GM19467 (cell line): ENCODE results near the gene COL23A1.
"Not testable (repeated sequence)": the region's sequence is repeated elsewhere in the genome, so short reads cannot be mapped to it uniquely, and the experiment has no call there.

Experiments
- ATAC-seq: cut with Tn5 transposase; IDR thresholded peaks from one replicate; pipeline ENCODE4 v1.9.1; 2021; ENCODE audit warnings: mild to moderate bottlenecking, moderate library complexity; ENCODE audit not compliant: unreplicated experiment

The COL23A1 gene

DNA sequence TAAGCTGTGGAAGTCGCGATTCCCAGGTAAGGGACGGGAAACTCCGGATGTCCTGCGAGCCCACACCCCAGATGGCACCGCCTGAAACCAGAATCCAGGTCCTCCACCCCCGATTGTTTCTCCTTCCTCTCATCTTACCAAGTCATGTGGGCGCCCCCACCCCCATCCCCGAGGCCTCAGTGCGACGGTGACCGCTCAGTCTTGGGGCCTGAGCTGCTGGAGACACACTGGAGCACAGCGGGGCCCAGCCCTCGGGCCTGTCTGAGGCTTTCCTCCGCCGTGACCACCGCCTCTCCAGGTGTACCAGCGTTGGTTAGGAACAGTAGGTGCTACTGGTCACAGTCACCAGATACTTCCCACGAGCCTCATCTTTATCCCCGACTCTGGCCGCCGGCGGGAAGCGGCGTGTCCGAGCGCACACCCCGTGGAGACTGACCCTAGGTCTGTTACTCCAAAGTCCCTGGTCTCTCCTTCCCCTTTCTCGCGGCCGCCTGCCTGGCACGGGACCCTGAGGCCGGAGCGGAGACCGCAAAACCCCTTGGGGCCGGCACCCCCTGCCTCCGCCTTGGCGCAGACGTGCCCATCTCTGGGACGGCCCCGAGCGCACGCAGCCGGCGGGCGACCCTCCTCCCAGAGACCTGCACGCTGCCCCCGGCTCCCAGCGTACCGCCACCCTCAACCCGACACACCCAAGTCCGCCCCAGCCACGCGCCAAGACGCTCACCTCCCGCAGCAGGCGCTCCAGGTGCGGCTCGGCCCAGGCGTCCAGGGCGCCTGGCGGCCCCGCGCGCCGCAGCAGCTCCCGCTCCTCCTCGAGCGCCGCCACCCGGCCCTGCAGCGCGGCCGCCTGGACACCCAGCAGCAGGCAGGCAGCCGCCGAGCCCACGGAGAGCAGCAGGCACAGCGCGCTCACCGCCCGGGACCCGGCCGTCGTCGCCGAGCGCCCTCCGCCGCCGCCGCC, 733 bp downstream of the COL23A1 start:
- ATAC-seq, result no peak

DNA sequence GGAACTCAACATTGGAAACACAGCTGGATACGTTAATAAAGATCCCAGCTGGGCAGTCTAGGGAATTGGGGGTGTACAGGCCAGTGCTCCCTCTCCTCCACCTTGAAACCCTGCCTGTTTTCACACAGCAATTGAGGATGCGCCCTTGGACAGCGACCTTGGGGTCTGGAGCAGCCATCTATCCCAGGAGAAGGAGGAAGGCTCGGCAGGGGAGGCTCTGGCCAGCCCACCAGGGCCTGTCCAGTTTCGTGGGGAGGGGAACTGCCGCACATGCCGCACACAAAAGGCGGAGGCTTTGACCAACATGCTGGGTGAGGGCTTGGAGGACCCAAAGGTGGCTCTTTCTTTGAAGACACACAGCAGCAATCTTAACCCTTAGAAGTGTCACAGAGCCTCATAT, 1.4 kb downstream of the COL23A1 start:
- ATAC-seq, result no peak

DNA sequence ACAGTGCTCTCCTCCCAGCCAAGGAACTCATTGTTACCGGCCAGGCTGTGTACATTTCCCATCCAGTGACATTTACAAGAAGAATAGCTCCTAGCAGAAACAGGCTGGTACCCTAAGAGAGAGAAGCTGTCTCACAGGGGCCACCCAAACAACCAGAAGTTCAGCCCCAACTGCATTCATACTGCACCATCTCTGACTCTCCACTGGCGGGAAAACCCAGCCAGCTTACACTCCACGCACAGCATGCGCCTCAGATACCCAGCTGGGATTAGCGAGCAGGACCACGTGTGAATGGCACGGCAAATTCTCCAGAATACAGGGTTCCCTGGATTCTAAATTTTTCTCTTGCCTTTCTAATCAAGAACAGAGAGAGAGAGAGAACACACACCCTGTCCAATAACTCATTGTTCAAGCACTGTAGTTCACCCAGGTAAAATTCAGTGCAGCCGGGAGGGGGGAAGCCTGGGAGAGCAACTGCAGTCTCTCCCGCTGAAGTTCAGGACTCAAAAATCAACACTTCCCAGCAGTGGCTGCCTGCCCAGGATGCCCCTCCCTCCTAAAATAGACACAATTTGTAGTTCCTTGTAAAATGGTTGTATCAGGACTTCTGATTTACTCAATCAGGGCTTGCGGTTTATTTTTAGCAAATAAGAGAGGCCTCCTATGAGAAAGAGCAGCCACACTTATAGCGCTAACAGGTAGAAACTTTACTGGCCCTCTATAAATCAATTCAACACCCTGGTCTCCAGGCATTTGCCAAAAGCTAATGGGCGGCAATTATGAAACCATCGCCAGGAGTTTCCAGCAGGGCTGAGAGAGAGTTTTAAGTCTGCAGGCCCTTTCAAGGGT, 2.2 kb downstream of the COL23A1 start:
- no peak for ATAC-seq

DNA sequence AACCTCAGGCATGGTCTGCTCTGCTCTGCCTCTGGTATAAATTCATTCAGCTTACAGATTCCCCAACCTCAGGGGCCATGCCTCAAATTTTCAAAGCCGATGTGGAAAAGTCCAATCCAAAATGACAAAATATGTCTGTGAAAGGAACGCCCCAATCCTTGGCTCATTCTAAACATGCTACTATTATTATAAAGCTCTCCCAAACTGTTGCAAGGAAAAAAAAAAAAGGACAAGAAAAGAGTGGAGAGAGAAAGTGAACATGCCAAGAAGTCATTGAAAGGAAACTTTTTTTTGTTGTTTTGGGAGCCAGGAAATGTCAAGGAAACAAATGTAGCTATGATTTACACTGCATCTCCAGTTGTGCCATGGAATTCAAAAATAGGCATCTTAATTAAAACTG, 3.8 kb downstream of the COL23A1 start:
- no peak for ATAC-seq

DNA sequence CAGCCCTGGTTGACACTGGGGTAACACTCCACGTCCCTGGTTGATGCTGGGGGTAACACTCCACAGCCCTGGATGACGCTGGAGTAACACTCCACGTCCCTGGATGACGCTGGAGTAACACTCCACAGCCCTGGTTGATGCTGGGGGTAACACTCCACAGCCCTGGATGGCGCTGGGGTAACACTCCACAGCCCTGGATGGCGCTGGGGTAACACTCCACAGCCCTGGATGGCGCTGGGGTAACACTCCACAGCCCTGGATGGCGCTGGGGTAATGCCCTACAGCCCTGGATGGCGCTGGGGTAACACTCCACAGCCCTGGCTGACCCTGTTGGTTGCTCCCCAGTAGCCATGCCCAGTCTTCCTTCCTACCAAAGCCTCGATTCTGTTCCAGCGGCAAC, 4.8 kb downstream of the COL23A1 start:
- ATAC-seq, result not testable (repeated sequence)

DNA sequence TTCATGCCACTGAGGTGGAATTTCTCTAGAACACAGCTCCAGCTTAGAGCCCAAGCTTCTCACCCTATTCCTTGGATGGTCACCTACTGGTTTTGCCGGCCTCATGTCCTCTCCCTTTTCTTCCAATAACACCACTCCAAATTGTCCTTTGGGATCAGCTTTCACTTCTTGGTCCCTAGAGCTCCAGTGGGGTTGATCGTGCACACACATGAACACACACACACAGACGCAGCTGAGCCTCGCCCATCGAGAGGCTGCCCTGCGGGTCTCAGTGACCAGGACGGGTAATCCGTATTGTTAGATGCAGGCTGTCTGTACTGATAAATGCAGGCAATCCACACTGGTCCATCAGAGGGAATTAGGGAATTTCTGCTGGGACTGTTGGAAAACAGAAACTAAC, 6.9 kb downstream of the COL23A1 start:
- no peak for ATAC-seq

DNA sequence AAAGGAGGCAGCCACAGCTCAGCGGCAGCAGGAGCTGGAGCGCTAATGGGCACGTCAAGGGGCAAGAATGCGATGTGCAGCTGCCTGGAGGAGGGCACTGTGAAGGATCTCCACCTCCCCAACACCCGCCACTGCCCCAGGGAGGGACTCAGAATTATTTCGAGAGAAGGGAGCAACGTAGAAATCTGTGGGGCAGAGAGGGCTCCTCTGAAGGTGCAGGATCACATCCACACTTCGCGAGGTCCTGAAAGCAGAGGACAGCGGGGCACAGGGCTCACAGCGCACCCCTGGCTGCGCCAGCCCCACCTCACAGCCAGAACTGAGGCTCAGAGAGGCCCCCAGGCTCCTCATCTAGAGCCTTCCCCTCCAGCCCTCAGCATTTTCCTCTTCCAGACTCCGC, 7.9 kb downstream of the COL23A1 start:
- ATAC-seq, result no peak

DNA sequence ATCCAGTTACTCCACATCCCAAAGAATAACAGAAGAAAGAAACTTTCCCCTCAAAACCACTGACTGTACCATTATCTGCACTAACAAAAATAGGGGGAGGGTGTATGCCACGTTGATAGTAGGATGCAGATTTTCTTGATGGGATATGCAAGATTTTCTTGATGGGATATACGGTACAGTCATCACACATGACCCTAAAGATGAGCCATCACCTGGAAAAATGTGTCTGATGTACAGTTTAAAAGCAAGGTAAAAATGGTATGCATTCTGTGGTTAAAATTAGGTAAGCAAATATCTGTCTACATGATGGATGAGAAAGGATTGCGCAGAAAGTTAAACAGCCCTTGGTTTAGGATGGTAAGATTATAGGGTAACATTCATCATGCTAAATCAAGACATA, 8.6 kb downstream of the COL23A1 start:
- no peak for ATAC-seq

DNA sequence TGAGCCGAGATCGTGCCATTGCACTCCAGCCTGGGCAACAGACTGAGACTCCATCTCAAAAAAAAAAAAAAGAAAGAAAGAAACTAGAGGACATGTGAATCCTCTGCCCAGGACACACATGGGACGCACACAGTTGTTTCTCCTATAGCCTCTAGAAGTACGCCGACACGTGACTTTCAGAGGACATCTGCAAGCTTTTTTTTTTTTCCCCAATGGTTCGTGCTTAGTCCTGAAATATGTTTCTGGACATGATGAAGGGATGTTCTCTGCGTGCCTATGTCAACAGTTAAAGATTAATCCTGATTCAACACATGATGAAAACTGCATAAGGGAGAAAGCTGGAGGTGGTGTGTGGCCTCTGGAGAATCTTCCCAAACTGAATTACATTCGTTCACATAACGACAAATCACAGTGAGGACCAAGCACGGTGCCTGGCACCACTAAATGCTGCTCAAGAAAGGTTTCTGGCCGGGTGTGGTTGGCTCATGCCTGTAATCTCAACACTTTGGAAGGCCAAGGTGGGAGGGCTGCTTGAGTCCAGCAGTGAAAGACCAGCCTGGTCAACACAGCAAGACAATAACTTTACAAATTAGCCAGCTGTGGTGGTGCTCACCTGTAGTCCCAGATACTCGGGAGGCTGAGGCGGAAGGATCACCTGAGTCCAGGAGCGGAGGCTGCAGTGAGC, 9.8 kb downstream of the COL23A1 start:
- no peak for ATAC-seq

DNA sequence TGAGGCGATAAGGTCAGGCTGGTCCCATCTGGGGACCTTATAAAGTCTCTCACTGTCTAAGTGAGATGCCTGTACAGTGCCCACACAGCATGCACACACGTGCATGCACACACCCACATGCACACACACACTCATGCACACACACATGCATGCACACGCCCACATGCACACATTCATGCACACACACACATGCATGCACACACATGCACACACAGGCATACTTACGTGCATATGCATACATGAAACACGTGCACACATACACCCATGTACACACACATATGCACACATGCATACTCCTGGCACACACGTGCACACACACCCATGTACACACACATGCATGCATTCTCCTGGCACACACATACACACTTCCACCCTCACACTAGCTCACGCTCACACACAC, 12.2 kb downstream of the COL23A1 start:
- no peak for ATAC-seq

DNA sequence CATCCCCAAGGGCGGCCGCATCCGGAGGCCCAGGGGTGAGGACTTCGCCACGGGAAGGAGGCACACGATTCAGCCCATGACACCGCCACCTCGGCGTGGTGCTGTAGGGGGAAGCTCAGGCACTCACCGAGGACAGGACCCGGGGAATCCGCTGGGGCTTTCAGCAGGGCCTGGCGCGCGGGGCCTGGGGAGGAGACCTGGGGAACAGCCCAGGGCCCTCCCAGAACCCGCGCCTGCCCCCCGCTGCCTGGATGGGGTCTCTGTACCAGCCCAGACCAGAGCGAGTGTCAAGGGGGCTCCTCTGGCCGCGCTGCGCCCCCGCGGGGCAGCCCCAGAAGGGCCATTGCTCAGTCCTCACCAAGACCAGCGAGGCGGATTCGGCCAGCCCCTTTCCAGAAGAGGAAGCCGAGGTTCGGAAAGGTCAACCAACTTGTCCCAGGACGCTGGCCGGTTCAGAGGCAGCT, 12.8 kb downstream of the COL23A1 start:
- no peak for ATAC-seq

DNA sequence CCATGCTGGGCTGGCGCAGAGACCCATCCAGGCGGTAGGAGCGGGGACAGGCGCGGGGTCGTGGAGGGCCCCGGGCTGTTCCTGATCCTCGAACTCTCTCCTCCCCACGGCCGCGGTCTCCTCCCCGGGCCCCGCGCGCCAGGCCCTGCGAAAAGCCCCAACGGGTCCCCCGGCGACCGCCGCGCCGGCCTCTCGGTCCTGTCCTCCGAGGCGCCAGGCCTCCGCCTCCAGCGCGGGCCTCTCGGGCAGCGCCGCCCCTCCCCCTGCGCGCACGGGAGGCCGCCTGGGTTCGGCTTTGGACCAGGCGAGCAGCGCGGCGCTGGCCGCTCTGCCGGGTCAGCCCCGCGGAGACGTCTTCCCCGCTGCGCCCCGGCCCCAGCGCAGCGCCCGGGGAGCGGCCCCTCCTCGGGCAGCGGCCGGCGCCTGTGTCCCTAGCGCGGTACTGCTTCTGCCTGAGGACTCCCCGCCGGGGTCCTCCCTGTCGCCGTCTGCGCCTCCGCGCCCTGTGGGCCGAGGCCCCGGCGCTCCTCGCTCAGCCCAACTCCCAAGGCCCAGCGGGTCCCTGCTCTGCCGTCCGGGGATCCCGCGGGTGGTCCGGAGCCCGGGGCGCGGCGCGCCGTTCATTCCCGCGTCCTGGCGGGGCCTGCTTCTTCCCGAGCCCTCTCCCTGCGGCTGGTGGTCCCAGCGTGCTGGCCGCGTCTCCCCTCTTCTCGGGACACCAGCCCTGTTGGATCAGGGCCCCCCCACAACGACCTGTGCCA, 13.4 kb downstream of the COL23A1 start:
- ATAC-seq, result no peak

DNA sequence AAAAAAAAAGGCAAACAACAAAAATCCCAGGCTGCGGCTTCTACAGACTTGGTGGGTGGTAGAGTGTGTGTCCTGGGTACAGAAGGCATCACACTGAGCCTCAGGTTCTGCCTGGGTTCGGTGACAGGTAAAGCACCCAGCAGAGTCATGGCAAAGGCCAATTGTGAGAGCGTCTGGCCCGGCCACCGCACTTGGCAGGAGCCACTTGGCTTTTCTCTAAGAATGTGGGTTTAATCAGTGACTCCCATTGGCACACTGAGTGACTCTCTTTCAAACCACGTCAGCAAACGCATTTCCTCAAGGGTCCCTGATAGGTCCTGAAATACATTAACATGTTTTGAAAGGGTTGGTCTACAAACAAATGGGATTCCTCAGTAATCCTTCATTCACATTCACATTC, 17.0 kb downstream of the COL23A1 start:
- ATAC-seq, result no peak

DNA sequence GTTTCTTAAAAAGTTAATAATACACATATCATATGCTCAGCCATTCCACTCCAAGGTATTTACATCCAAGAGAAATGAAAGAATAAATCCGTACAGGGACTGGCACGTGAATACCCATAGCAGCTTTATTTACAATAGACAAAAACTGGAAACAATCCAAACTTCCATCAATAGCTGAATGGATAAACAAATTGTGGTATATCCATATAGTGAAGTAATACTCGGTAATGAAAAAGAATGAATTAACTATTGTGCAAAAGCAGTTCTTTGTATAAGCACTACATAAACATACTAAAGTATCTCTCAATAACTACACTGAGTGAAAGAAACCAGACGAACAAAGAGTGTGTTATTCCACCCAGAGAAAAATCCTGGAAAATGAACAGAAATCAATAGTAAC, 17.6 kb downstream of the COL23A1 start:
- ATAC-seq, result no peak

DNA sequence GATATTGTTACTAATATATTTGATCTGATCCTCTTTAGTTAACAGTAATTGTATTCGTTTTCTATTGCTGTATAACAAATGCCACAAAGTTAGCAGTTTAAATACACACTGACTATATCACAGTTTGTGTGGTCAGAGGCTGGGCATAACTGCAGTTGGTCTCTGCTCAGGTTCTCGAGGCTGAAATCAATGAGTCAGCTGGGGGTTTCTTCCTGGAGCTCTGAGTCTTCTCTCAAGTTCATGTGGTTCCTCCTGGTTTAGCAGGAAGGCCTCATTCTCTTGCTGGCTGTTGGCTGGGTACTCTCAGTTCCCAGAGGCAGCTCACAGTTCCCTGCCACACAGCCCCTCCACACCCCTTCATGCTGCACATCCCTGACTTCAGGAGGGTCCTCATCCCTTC, 20.7 kb downstream of the COL23A1 start:
- ATAC-seq, result no peak

DNA sequence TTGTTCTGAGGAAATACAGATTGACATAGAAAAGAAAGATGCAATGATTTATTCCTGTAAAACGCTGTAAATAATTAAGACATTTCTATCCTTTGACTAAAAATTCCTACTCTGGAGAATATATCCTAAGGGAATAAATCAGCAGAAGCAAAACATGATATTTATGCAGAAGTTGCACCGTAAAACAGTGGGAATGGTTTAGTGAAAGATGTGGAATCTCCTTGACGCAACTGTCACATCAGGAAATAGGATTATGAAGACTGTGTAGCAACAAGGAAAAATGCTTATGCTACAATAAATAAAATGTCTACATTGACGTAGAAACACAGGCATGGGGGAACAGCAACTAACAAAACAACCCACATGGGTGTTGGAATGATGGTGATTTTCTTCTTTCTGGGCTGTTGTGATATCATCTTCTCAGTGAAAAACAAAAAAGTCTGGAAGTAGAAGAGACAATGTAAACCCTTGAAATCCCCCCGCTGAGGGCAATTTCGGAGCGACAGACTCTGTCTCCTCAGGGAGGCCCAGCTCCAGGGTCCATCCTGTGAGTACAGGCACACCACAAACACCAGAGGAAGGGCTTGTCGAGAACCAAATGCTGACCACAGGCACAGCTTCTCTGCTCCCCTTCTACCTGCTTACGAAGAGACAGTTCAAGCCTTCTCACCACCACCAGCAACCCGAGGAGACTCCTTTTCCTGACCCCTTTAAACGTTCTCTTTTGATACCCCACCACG, 25.2 kb downstream of the COL23A1 start:
- ATAC-seq, result no peak

DNA sequence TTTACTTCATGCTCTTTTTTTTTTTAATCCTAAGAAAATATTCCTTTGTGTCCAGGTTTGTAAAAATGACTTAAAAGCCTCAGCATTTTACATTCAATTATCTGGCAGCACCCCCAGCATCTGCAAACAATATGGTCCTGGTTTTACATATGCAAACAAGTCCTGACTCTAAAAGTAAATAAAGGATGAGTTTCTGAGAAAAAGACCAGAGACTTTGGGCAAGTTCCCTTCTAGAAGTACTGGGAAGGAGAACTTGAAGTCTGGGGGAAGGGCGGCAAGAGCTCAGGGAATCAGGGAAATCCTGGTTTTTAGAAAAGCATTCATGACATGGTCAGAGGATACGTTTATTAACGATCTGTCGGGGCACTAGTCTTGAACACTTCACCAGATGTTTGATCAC, 25.8 kb downstream of the COL23A1 start:
- ATAC-seq, result no peak

DNA sequence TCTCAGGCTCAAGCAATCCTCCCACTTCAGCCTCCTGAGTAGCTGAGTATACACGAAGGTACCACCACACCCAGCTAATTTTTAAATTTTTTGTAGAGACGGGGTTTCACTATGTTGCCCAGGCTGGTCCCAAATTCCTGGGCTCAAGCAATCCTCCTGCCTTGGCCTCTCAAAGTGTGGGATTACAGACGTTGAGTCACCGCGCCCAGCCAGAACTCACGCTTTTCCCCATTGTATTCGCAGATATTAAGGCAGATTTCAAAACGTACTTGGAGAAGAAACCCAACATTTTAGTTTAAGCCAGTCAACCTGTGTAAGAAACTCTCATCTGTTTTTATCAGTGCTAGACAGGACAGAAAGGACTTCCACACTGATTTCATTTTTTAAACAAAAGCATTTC, 26.6 kb downstream of the COL23A1 start:
- no peak for ATAC-seq

DNA sequence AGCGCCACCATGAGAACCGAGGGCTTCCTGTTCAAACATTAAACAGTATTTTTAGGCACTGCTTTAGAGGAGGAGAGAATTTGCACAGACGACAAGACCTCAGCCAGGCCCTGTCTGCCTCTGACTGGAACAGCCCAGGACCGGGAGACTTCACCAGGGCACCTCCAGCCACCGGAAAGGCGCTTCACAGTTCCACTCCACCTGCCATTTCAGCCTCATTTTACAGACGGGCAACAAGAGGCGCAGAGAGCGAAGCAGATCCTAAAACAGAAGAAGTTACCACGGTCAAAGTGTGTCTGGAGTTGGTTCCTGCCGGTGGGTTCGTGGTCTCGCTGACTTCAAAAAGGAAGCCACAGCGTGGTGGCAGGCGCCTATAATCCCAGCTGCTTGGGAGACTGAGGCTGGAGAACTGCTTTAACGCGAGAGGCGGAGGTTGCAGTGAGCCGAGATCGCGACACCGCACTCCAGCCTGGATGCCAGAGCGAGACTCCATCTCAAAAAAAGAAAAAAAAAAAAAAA, 28.4 kb downstream of the COL23A1 start:
- no peak for ATAC-seq

DNA sequence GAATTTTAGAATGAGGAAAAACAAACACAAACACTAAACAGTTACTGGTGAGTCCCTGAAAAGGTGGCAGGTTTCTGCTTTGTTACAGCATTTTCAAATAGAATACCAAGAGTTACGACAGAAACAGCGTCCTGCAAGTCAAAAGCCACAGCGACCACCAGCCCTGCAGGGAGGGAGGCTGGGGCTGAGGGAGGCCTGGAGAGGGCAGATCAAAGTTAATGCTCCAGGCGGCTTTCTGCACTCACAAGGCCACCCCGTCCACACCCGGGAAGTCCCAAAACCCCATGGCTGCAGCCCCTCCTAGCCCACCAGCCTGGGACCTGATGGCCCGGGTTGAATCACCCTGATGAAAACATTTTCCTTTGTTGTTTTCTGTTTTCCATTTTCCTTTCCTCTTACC, 29.3 kb downstream of the COL23A1 start:
- no peak for ATAC-seq
